Colon (tissue), 2 donors: ENCODE measurements around the gene SGIP1.
"Not testable (repeated sequence)": the region's sequence is repeated elsewhere in the genome, so short reads cannot be mapped to it uniquely, and the experiment has no call there.

Experiments
- FAIRE-seq: peaks from 2 replicates; lab custom pipeline; 2012; peaks lifted over from hg19 to GRCh38; lab: Jason Lieb, UNC
- donor health status: control.
- donor health status: control.

The SGIP1 gene

DNA sequence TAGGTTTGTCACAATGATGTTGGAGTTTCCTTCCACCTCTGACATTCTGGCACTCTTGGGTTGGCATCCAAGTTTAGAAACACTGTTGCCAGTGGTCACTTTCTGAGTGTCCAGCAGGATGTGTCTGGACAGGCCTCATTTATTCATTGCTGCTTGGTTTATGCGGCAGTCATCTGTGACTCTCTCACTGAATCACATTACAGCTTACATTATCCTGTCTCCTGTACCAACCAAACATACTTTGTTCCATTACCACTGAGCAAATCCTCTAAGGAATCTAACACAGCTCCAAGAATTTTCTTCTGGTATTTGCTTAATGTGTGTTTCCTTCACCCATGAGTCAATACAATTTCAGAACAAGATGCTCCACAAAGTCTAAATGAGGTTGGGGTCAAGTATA is 19.9 kb downstream of the SGIP1 start:
- FAIRE-seq: no peak

DNA sequence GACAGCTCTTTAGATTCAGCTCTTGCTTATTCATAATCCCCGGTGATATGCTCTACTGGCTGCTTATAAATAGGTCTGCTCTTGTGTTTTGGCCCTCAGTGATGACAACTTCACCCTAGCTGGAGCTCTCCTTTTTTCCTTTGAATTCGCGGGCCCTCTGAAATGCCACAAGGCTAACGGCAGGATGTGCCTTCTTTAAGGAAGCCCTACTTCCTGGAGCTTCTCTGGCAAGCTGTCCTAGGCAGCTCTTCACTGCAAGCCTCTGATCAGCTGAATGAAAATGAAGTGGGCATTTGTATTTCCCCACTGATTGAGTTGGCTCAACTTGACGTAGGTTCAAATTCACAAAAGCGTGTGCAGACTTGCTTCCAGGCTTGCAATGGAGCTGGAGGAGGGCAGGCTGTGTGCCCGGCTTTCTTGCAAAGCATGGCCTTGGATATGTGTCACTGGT is 22.2 kb downstream of the SGIP1 start:
- no peak for FAIRE-seq

DNA sequence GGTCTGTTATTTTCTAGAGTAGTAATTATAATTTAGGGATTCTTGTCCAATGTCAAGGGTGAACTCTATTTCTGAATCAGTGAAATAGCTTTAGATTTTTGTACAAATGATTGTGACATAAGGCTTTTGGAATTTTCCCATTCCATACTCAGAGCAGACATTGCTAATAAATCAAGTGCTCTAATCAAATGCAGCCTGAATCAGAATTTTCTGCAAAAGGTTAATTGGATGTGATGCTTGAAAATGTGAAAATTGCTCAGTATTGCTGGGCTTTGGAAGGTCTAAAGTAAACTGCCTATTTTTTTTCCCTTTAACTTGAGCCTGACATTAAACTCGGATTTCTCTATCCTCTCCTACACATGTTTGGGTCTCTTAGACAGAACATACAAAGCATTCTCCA is 23.2 kb downstream of the SGIP1 start:
- FAIRE-seq: no peak

DNA sequence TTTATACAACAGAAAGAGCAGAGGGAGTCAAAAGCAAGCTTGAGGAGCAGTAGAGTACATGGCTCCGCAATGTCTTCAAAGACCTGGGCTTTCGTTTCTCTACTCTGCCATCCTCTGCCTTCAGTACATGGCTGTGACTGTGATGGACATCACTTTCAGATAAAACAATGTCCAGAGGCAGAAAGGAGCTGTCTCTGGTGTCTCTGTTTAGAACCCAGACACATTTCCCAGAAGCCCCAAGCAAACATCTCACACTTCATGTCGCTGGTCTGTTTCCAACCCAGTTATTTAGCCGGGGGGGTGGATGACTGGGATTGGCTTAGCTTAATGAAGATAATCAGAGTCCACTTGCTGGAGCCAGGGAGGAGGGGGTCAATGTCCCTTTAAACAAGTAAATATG is 25.6 kb downstream of the SGIP1 start:
- no peak for FAIRE-seq

DNA sequence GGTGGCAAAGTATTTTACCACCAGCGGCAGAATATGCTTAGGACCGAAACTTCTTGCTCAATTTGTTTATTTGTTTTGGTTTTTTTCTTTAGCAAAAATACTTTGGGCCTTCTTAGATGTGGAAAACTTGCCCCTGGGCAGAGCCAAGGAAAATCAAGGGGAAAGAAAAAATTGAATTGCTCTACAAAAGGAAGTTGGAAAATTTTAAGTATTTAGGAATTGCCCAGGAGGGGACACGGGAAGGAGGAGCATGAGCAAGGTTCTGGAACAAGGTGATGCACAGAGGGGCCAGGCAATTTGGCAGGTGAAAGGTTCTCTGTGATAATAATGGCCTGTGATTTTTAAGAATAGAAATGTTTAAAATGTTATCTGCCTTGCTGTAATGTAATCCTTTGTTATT is 28.6 kb downstream of the SGIP1 start:
- FAIRE-seq: no peak

DNA sequence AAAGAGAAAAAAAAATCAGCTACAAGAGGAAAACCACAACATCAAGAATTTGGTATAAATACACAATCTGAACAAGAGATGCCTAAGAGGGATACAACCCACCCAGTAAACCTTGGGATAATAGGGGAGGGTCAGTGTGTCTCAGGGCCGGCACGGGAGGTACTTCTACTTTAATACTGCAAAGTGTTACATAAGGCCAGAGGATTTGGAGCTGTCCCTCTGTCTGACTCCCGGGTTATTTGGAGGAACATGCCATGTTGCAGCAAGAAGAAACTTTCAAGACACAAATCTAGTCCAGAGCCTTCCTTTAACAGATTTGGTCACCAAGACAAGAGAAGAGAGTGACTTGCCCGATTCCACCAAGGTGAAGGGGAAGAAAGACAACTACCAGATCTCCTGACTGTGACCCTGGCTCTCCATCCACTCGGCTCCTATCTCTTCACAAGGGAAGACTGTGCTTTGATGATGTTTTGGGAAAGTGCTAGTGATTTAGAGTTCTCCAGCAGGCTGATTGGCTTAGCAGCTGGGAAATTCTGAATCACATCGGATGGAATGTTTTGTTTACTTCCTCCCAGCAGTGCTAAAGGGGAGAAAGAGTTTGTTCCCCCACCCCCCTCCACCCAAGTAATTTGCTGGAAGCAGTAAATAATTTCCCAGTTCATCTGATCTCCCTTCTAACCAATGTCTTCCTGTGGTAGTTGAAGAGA is 29.3 kb downstream of the SGIP1 start:
- no peak for FAIRE-seq

DNA sequence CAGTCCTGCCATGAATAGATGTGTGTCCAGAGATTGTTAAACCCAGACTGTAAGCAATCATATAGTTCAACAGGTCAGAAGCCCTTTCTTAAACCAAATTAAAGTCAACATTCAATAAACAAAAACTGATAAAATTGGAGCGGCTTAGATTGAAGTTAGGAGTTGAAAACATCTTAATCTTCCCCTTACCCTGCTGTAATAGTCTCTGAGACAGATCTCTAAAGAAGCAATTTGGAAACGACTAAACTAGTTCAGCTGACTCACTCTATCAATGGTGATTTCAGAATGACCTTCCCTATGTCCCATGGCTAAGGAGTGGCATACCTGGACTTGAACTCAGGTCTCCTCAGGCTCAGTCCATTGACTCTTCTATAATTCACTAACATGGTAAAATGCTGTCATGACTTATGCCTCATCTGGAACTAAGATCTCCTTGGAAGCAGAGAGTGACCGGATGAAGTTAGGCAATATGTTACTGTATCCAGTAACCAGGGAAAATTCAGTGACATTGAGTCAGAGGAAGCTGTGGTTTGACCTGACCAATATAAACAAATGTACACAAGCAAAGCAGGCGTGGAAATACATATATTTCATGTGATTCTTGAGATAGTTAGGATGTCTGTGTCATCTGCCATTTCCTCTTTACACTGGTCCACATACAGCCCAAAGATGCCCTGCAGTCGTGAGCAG is 30.1 kb downstream of the SGIP1 start:
- no peak for FAIRE-seq

DNA sequence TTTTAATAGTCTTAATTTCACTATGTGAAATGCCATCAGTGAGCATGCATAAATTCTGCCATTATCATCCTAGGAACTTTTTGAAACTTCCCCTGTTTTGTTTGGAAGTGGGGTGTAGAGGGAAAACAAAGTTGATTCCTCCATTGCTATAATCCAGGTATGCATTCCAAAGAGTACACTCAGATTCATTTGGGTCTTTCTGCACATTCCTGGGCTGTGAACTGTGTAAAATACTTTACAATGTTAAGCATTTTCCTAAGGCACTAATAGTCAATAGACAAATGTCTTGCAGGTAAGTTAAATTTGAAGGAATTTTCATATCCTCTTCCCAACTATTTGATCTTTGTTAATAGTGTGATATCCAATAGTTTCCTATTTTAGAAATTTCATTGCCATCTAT is 36.2 kb downstream of the SGIP1 start:
- FAIRE-seq: no peak

DNA sequence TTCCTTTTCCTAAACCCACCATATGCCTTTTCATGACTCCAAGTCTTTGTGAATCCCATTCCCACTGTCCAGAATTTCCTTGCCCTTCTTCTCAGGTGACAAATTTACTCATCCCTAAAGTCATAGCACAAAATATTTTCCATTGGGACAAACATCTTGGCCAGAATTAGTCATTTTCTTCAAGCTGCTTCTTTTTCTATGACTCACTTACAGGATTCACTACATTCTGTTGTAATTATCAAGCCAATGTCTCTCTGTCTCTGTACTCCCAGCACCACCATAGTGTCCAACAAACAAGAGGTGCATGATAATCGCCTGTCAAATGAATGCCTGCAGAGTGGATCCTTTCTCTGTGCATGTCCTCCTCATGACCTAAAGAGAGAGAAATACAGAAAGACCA is 37.8 kb downstream of the SGIP1 start:
- FAIRE-seq: no peak

DNA sequence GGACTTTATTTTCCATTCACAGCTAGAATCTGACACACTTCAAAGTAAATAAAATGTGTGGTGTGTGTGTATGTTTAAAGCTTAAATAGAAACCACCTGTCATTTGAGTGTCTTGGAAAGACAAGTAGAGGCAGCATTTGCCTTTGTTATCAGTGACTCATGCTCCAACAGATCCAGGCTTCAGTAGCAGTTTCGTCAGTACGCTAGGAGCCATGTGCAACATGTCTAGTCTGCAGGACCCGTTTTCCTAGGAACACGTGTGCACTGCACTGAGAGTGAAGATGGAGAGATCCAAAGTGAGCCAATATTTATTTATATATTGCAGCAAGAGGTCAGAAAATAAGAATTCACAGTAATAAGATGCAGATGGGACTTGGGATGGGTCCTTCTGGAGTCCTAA is 41.8 kb downstream of the SGIP1 start:
- FAIRE-seq: no peak

DNA sequence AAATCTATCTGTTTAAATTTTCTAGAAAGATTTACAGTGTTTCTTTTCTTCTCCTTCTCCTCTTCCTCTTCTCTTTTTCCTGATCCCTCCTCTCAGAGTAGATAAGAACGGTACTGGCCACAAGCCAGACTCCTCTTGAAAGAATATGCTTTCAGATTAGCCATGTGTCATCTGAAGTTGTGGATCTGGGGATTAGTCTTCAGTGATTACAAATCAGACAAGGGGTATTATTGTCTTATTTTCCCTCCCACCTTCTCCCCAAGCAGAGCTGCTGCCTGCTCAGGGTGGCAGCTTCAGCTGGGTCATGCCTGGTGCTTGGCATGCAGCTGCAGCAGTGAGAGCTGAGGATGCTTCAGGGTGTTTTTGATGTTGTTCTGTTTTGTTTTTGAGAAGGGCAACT is 42.7 kb downstream of the SGIP1 start:
- no peak for FAIRE-seq

DNA sequence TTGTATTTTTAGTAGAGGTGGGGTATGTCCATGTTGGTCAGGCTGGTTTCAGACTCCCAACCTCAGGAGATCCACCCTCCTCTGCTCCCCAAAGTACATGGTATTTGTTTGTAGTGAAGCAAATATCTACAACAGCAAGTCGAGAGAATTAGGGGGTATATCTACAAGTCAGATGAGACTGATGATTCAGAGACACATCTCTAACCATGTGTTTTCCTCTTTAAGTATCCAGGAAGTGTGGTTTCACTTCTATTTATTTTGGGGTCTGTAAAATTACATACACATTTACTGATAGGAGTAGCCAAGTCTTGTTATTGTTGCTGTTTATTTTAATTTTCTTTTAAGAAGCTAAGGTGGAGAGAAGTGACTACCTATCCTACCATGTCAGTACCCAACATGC is 44.9 kb downstream of the SGIP1 start:
- FAIRE-seq: no peak

DNA sequence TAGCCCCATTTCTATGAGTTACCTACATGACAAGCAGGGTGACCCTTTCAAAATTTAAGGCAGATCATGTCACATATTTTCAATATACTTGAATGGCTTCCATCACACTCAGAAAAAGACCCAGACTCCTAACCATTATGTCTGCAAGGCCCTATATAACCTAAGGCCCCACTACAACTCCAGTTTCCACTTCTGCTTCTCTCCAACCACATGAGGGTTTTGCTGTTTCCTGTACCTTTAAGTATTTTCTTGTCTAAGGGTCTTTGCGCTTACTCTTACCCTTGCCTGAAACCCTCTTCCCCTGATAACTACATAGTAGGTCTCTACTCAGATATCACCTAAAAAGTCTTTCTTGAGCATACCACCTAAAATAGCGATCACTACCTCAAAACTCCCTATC is 46.1 kb downstream of the SGIP1 start:
- no peak for FAIRE-seq

DNA sequence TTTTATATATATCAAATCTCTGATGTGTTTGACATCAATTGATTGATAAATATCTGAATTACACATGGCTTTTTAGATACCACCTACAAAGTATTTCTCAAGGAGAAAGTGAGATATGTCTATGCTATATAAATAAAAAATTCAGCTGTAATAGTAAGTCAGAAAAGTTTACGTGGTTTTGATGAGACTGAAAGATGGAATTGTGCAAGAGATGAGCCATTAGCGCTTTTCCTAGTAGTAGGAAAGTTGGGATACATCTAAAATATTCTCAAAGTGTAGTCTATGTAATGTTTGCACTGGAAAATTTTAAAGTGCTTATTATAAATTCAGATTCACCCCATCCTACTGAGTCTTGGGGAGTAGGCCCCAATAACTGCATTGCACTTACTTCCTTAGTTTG is 49.1 kb downstream of the SGIP1 start:
- no peak for FAIRE-seq

DNA sequence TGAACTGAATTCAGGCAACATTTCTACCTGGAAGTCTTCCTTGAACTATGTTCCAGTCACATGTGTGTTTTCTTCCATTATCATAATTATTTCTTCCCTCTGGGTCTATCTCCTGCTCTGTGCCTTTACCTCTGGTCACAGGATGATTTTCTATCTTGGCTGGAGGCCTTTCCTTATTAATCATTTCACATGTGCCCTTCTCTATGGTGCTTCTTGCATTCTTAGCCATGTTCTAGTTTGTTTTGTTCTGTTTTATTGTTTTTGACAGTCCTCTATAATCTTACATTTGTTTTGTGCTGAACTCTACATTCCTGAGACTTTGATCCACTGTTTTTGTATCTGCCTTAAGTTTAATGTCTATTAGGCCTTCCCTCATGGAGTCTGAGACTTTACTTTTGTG is 51.0 kb downstream of the SGIP1 start:
- FAIRE-seq: no peak

DNA sequence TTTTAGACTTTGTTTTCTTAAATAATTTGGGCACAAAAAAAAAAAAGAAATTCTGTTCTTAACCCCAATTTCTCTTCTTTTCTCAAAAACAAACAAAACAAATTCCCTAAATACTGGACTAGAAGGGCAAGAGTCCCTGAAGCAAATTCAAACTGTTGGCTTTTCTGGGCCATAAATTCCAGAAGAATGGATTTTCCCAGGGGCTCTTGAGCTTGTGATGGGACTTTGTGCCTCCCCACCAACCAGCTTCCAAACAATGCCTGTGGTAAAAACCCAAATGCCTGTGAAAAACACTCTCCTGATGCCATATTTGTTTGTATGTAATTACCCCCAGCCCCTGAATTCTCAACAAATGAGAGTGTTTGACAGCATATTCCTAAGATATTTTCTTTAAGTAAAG is 55.4 kb downstream of the SGIP1 start:
- FAIRE-seq: no peak

DNA sequence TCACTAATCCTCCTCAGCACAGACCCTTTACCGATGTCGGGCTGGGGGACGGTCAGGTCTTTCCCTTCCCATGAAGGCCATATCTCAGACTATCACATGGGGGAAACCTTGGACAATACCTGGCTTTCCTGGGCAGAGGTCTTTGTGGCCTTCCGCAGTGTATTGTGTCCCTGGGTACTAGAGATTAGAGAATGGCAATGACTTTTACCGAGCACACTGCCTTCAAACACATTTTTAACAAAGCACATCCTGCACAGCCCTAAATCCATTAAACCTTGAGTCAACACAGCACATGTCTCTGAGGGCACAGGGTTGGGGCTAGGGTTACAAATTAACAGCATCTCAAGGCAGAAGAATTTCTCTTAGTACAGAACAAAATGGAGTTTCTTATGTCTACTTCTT is 58.2 kb downstream of the SGIP1 start:
- FAIRE-seq: not testable (repeated sequence)

DNA sequence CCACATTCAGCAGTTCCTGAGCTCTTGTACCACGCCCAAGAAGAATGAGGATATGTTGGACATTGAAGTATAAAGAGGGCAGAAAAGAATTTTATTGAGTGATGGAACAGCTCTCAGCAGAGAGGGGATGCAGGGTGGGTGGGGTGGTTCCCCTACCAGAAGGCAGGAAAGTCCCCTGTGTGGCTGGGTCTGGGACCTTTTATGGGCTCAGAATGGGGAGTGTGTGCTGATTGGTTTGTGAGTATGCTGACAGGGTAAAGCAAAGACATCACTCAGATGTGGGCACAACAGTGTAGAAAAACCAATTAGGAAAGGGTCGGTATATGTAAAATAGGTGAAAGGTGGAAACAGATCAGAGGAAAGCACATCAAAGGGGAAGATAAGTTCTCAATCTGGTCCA is 62.2 kb downstream of the SGIP1 start:
- no peak for FAIRE-seq

DNA sequence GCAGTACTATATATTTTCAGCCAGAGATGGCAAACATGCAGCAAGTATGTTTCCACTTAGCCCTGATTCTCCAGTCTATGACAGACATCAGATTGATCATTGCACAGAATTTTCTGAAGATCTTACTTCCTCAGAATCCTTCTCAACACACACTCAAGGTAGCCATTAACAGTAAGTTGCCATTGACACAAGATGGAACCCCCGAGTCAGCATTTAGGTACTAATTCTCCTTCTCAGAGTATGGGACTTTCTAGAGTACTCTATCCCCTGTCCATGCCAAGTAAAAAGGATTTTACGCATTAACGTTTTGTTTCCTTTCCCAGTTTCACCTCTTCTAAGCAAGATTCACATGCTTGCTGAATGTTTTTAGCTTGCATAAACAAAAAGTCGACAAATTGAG is 63.5 kb downstream of the SGIP1 start:
- no peak for FAIRE-seq

DNA sequence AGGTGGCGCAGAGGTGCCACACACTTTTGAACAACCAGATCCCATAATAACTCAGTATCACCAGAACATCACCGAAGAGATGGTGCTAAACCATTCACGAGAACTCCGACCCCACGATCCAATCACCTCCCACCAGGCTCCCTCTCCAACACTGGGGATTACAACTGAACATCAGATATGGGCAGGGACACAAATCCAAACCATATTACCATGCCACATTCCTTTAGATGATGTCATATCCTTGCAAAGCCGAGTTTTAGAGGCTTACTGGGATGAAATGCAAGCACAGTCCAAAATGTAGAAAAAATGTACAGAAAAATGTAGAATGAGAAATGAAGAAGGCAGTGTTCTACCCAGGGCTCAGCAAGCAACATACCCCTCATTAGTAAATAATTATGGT is 64.7 kb downstream of the SGIP1 start:
- no peak for FAIRE-seq

DNA sequence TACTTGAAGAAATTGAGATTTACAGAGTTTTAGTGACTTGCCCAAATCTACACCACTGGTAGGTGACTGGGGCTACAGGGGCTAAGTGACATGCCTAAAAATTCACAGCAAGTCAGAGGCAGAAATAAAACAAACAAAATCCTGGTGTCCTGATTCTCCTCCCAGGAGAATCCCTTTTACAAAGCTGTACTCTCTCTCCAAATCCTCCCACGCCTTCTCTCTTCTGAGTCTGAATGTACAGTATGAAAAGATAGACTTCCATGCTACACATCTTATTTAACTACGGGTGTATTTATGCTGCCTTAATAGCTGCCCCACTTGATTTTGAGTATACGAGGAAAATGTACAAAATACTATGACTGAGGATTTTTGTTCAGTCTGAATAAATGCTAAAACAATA is 65.4 kb downstream of the SGIP1 start:
- FAIRE-seq: no peak

DNA sequence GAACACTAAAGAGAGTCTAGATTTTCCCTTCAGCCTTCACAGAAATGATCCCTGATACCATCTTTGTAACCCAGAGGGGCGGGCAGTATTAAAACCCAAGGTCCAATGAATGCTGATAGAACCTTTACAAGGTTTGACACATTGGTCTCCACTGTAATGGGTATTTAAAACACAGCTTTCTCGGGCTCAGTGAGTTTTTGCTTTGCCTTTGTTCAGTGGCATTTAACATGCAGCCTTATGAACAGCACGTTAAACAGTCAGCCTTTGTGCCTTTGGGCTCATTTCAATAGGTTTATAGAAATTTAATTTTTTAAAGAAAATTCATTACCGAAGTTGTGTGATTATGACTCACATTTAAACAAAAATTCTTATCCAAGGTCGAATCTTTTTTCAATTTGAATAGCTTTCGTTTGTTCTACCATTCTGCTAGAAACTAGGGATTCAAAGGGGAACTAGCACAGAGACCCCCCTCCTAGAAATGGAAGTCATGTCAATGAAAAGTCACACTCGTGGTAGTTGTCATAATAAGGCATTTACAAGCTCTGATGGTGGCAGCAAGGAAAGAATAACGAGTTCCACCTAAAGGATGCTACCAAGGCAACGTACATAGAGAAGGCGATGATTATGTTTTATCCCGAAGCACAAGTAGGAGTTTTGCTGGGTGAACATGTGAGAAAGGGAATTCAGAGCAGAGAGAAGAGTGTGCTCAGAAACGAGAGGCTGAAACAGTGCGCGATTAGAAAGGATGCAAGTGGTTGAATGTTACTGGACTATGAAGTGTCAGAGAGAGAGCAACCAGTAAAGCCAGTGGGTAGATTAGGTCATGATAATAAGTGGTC is 66.2 kb downstream of the SGIP1 start:
- no peak for FAIRE-seq

DNA sequence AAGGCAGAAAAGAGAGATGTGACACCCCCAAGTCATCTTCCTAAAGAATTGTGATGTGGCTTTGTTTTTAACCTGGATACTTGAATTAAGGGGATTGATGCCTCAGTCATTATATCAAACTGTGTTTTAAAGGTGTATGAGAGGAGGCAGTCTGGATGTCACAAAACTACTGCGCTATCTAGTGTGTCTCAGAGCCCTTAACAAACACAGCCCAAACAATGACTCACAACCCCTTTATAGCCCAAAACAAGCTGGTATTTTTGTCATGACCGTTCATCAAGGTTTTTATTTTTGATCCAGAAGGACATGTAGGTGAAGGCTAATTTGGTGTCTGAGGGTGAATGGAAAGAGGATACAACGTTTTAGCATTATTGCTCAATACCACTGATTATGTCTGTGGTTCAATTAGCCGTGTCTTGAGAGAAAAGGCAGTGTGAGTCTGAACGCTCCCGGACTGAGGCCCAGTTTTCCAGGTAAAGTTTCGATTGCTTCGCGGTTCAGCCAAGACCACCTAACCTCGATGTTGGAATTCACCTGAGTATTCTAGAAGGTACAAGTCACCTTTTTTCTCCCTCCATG is 71.6 kb downstream of the SGIP1 start:
- FAIRE-seq: no peak
